Hematopoietic multipotent progenitor cell treated with erythropoietin and hydrocortisone succinate and interleukin-3 and kit ligand, for 8 days (in vitro differentiated cells): ENCODE data around the gene DTYMK.
"Not testable (repeated sequence)": the region's sequence is repeated elsewhere in the genome, so short reads cannot be mapped to it uniquely, and the experiment has no call there.

ENCODE experiments used
- DNase-seq: peaks from one replicate; pipeline ENCODE4 v3.0.0-alpha.2; 2015

The DTYMK gene

DNA sequence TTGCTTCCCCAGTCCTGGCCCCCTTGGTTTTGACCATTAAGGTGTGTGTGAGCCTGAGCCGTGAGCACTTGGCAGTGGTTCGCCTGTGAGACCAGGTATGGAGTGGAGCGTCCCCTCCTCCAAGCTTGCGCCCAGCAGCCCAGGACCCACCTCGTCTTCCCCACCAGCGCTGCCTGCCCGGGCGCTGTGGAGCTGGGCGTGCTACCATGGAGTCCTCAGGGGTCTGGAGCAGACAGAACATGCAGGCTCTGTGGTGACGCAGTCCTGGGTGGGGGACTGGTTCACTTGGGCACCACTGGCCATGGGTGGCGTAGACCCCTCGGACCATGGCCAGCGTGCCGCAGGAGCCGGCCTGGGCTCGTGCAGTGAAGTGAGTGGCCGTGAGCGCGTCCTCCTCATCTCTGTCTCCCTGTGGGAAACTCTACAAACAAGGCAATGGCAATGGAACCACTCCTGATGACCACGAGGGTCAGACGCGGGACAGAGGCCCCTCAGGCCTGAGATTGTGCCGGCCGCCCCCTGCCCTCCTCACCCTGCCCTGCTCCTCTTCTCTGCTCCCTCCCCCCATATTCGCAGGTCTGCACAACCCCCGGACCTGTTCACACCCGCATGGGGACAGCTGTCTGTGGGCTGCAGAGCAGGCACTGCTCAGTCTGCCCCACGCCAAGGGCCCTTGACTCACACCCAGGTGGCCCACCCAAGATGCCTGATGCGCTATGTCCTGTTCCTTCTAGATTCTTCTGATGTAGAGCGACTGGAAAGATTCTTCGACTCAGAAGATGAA lies 15.0 kb downstream of the DTYMK start:
- no peak for DNase-seq

DNA sequence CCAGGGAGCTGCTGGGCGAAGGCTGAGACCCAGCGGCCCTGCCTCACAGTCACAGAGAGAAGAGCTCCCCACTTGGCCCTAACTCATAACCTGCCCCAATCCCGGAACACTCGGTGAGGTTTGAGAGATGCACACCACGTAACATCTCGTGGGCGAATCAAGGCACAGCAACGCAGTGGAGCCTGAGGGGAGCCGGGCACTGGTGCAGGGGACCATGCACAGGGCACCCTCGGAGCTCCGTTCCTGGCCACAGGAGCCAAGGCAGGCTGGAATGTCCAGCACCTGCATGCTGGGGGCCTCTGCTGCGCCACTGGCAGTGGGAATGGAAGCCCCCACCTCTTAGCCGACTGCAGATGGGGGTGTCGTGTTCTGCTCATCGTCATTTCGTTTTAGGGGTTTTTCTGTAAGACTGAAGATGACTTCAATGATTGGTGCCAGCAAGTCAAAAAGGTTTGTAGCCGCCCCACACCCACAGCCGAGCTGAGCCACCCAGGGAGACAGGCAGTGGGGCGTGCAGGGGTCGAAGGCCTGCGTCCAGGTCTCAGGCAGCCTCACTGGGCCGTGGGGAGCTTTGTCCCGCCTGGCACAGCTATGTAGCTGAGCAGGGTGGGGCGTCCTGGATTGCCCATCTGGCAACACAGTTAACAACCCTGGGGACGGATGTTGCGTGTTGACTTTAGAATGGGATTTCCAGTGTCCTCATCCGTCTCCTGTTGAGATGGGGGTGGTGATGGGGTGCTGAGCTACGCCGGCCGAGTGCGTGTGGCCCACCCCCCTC lies 16.1 kb downstream of the DTYMK start:
- no peak for DNase-seq

DNA sequence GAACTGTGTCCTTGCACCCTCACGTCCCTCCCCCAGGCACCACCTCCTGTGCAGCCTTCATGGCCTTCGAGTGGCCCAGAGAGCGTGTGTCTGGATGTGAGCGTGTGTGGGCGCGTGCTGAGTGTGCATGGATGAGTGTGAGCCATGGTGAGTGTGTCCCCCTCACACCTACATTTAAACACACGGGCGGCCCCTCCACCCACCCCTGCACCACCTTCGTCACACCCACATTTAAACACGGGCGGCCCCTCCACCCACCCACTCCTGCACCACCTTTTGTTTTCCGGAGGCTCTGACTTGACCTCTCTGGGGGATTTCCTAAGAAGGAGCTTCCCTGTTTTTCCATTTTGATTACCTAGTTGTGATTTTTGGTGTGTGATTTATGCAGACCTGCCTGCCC lies 17.8 kb downstream of the DTYMK start:
- no peak for DNase-seq

DNA sequence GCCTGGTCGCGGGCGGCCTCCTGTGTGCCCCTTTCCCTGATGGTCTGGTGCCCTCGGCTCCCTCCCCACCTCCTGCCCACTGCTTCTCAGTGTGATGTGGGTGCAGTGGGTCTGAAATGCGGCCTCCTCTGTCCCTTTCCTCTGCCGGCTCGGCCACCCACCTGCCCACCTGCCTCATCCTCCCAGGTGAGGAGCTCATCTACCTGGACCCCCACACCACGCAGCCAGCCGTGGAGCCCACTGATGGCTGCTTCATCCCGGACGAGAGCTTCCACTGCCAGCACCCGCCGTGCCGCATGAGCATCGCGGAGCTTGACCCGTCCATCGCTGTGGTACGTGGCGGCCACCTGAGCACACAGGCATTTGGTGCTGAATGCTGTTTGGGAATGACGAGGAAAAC lies 18.3 kb downstream of the DTYMK start:
- no peak for DNase-seq

DNA sequence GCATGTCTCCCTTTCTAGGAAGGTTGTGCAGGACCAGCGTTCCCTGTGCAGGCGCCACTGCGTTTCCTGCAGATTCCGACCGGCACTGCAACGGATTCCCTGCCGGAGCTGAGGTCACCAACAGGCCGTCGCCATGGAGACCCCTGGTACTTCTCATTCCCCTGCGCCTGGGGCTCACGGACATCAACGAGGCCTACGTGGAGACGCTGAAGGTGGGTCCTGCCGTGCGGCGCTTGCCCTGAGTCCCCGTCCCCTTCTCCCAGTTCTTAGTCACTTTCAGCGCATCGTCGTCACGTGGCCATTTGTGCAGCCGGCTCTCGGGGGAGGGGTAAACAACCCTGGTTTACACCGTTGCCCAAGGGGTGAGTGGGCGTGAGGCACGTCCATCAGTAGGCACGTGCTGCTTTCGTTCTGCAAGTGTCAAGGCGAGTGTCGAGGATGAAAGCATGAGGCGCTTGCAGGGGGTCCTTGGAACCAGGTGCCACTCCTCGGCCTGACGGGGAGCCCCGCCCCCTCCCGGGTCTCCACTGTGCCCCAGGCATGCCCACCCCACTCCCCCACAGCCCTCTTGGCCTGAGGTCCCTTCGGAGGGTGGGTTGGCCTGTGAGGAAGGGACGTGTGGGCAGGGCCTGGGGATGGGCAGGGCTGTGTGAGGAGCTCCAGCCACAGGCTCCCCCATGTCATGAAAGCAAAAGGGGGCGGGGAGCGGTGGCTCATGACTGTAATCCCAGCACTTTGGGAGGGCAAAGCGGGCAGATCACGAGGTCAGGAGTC lies 19.8 kb downstream of the DTYMK start:
- DNase-seq = no peak

DNA sequence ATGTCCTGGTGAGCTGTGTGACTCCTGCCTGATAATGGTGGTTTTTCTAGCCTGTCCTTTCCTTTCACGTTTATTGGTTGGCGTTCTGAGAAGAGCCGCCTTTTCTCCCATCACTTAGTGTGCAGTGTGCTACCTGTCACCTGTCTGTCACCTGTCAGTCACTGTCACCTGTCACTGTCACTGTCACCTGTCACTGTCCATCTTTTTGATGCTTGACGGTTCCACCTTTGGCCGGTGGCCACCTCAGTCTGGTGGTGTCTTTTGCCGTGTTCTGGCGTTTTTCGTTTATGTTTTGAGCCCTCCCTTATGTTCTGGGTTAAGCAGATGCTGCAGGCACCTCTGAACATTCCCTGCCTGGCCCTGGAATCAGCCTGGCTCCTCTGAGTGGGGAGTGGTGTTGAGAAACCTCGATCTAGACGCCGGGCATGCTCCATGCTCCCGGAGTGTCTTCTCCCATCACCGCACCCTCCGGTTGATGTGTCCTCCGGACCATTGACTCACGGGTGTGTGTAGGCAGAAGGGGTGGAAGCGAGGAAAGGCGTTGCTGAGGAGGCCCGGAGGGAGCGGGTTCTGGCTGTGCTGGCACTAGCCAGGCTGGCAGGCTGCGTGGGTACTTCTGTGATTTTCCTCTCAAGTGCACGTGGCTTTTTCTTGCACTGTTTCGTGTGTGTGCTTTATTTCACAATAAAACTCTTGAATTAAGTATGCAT lies 20.7 kb downstream of the DTYMK start:
- no peak for DNase-seq

DNA sequence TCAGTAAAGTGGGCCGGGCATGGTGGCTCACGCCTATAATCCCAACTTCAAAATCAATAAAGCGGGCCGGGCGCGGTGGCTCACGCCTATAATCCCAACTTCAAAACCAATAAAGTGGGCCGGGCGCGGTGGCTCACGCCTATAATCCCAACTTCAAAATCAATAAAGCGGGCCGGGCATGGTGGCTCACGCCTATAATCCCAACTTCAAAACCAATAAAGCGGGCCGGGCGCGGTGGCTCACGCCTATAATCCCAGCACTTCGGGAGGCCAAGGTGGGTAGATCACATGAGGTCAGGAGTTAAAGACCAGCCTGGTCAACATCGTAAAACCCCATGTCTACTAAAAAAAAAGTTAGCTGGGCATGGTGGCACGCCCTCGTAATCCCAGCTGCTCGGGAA lies 23.9 kb downstream of the DTYMK start:
- not testable (repeated sequence) for DNase-seq

DNA sequence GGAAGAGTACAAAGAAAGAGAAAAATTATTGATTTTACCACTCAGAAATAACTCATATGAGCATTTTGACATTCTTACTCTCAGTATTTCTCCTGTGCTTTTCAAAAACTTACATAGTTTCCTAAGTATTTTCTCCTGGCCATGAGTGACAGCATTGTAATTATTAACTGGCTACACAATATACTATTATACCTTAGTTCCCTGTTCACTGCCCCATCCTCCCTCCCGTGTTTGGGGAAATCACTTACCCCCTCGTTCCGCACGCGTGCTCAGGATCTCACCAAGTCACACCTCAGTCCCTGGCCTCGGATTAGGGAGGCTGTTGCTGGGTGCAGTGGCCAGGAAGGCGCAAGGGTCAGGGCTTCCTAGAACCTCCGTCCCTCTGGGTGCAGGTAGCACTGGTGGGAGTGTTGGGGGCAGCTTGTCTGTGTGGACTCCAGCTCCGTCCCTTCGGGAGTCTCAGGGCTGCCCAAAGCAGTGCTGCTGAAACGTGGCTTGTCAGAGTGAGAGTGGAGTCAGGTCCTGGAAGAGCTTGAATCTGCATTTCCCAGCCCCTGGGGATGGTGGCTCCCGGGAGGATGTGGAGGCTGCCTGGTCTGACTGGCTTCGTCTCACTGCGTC lies 25.9 kb downstream of the DTYMK start:
- no peak for DNase-seq

DNA sequence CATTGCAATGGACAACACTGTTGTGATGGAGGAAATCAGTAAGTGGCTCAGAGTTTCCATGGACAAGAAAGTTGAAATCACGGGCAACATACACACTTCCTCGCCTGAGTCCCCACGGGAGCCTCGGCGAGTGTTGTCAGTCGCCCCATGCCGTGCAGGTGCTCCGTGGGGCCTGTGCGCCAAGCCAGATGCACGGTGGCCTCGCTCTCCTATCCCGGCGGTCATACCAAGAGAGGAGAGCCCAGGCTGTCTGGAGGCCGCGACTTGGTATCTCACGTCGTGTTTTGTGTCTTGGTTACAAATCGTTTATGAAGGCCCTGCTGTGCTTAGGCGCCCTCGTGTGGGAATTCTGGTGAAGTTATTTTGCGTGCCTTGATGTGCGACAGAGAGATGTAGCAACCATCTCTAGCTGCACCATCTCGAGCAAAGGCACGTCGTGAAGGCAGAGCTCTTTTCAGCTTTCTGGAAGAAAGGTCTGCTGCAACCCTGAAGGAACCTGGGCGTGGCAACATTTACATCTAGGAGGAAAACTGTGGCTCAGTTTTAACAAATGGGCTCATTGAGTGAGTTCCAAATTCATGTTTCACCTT lies 27.4 kb downstream of the DTYMK start:
- DNase-seq = peak; percentile 67

DNA sequence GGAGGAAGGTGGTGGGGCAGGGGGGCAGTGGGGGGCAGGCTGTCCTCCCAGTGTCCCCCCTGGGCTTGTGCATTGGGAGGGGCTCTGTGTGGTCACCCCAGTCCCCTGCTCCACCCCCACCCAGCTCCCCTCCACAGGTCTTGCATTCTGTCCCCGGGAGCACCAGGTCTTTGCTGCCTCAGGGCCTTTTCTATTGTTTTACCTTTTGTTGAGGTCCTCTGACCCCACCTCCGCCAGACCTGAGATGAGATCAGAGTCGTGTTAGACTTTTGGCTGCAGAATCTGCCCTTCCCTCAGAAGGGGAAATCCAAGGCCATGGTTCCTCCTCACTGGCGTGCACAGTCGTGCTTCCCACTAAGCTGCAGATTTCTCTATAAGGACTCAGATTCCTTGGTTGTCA lies 28.3 kb downstream of the DTYMK start:
- no peak for DNase-seq

DNA sequence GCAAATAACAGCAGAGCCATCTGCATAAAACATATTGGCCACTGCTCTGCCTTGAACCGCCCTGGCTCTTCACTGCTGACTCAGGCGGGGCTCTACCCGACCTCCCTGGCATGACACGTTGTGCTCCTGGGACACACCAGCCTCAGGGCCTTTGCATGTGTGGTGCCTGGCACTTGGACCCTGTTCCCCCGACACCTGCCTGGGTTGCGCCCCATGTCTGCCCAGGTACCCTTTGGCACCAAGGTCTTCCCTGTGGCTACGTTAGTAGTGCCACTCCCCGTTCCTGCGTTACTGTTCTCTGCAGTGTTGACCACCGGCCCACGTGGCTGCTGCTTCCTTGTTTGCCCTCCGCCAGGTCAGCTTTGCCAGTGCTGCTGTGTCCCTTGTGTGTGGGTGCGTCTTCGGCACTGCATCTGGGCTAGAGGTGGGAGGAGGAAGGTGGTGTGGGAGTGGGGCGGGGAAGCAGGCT lies 28.8 kb downstream of the DTYMK start:
- no peak for DNase-seq

DNA sequence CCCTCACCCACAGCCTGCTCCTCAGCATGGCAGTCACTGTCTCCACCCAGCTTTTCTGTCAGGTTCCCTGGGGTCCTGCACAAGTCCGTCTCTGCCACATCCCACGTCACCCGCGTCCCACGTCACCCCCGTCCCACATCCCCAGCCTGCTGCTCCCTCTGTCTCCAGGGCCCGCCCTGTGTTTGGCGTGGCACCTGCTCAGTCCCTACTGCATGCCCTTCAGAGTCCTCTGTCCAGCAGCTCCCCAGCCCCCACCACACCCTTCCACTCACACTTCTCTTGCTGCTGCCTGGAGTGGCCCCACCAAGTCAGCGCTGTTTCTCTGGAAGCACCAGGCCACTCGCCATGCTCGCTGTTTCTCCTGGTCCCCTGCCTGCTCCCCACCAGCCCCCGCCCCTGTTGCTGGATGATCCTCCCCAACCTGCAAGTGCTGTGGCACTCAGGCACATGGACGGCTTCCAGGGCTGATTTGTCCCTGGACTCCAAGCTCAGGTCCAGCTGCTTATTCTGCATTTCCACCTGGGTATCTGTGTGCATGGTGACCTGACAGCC lies 30.3 kb downstream of the DTYMK start:
- DNase-seq = no peak

DNA sequence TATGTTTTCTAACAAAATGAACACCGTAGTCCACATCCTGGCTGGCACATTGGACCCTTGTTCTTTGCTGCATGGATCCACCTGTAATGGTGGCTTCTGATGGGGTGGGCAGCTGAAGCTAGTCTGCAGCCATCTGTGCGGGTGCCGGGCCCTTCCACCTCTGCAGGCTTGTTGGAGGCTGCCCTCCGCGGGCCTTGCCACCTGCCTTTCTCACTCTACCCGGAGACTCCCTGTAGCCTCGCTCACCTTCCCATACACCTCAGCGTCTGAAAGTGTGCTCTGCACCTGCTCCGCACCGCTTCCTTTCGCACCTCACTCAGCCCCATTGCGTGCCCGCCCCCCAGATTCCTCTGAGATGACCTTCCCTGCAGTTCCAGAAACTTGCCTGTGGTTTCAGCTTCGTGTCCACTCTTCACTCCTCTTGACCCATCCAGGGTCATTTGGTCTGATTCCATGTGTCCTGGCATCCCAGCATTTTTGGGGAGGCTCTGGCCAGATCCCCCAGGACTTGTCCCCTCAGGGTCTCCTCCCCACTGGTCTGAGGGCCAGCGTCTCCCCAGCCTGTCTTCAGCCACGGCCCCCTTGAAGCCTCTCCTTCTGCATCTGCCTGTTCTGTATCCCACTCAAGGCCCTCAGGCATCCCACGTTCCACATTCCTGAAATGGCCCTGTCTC lies 31.0 kb downstream of the DTYMK start:
- DNase-seq = no peak

DNA sequence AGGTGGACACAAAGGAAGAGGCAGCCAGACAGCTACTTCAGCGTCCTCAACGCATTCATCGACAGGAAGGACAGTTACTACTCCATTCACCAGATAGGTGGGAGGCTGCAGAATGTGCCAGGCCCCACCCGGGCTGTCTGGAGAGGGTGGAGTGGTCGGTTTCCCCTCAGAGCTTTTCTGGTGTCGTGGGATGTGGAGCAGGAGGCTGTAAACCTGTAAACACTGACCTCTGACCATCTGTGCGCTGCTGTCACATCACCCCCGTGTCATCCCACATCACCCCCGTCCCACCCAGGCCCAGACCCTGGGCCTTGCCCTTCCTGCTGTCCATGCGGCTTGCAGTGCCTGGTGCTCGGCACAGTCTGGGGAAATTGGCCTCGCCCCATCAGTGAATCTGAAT lies 32.1 kb downstream of the DTYMK start:
- no peak for DNase-seq

DNA sequence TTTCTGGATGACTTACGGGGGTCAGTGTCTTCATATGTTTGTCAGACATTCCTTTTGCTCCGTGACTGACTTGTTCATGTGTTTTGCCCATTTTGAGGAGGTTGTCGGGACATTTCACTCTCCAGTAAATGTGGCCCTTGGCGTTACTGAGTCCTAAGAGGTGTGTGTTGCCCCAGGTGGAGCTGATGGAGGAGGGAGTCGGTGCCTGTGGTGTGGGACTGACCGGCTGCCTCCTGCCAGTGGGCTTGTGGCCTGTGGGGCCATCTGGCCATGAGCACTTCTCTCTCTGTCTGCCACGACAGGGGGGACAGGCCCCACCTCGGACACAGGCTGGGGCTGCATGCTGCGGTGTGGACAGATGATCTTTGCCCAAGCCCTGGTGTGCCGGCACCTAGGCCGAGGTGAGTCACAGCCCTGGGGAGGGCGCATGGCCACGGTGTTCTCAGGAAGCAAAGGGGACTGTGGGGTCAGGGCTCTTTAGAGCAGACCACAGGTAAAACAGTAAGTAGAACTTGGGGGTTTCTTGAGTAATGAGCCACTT lies 33.3 kb downstream of the DTYMK start:
- DNase-seq = no peak

DNA sequence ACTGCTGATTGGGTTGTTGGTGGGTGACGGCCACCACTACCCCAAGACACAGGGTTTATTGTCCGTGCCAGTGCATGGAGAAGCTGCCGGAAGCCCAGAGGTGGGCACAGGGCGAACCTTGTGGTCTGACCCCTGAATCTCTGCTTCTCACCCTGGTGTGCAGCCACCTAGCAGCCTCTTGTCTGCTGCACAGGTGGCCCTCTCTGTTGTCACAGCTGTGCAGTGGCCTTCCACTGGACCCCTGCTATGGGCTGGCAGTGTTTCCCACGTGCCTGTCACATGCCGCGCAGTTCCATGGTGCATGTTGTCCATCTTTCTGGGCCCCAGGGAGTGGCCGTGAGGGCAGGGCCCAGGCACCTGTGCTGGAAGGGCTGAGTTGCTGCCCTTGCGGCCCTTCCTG lies 33.9 kb downstream of the DTYMK start:
- DNase-seq = no peak

DNA sequence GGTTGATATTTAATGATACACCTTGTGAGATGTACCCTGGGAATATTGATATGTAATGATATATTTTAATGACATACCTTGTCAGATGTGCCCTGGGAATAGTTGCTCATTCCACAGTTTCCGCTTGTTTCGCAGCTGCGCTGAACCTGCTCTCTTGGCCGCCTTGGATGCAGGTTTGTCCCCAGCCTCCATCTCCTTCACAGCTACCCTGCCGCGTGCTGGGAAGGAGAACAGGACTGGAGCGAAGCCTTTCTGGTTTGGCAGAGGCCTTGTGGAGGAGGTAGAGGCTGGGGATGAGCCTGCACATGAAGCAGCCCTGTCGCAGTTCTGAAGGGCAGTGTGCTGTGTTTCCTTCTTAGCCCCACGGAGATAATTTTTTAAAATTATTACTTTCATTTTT lies 34.5 kb downstream of the DTYMK start:
- DNase-seq = no peak

DNA sequence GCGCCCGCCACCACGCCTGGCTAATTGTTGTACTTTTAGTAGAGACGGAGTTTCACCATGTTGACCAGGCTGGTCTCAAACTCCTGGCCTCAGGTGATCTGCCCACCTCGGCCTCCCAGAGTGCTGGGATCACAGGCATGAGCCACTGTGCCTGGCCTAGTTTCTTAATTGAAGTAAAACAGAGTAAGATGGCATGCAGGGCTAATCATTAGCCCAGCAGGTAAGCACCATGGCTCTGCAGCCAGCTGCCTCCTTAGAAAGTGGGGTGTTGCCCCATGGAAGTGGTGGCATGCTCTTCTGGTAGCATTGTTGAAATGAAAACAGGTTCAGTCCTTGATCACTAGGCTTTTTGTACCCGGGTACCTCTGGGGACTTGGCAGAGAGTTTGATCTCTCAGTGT lies 36.7 kb downstream of the DTYMK start:
- no peak for DNase-seq

DNA sequence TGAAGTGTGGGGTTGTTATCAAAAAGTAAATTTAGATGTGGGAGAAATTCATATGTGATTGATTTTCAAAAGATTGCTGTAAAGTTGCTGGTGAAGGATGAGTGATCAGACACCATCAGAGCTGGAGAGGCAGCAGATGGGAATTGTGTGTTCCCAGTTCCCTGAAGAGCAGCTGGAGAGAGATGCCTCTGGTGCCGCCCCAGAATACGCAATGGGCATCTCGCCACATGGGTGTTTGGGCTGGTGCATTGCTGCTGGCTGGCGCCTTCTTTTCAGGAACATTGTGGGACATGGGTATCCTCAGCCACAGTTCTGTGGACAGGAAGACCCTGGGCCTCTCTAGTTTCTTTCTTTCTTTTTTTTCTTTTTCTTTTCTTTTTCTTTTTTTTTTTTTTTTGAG lies 37.2 kb downstream of the DTYMK start:
- DNase-seq = no peak

DNA sequence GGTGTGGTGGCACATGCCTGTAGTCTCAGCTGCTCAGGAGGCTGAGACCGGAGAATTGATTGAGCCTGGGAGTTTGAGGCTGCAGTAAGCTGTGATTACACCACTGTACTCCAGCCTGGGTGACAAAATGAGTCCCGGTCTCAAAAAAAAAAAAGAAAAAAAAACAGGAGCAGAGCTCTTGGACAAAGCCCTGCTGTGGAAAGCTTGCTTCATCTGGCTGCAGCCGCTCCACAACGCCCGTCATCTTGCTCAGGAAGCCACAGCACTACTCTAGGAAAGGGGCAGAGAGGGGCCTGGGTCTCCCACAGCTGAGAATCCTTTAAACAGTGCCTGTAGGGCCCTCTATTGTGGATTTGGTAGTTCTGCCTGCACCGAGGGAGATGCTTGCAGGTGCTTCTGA lies 38.2 kb downstream of the DTYMK start:
- DNase-seq = no peak
